A673 (cell line): ENCODE measurements around the gene SHISA7.

Experiments used
- CTCF ChIP-seq: fragments of 300-800, 200-600 bp; sonication (generic); conservative IDR thresholded peaks from 2 replicates; pipeline ENCODE4 v1.5.1; 2017; ENCODE audit warnings: low read depth, mild to moderate bottlenecking, antibody characterized with exemption, low read length, moderate library complexity, mixed read lengths
- EZH2 ChIP-seq: fragments of 200-600 bp; sonication (generic); IDR thresholded peaks from 2 replicates; pipeline ENCODE4 v1.6.1; 2017; ENCODE audit warnings: borderline replicate concordance, low read depth, mild to moderate bottlenecking, mixed read lengths, antibody characterized with exemption, low read length; ENCODE audit not compliant: poor library complexity, severe bottlenecking

- TF ChIP-seq EZH2 (no peak), CTCF (no peak)
These were observed 2.5 kb downstream of the SHISA7 start for GRCh38 chr19:55440411-55441105.
